H1 (cell line): ENCODE data around the gene PRSS36. TPM values are rescaled to one million over a fixed set of nuclear protein-coding genes. Genes with fewer than 3 reads are reported as not detected.

Experiments
- CTCF ChIA-PET: fragments of 300-600 bp; sonication (Branson Sonifier 250); formaldehyde crosslinking; loops from one replicate; lab custom pipeline; 2021; ENCODE audit not compliant: partially characterized antibody; lab: Charles Lee
- POLR2A ChIA-PET: fragments of 300-600 bp; sonication (Branson Sonifier 250); formaldehyde crosslinking; loops from one replicate; lab custom pipeline; 2021; ENCODE audit warnings: inconsistent platforms; ENCODE audit not compliant: partially characterized antibody; lab: Charles Lee
- DNase-seq, 2 experiments: peaks; one replicate each; pipeline versions ENCODE4 v3.0.0 to v3.0.0-alpha.2; 2010 to 2022; ENCODE audit warnings: low spot score in 2 of 2, low read depth in 1 of 2, mixed read lengths in 1 of 2
- FAIRE-seq: peaks from 2 replicates; lab custom pipeline; 2011; peaks lifted over from hg19 to GRCh38; lab: Jason Lieb, UNC
- H2AFZ ChIP-seq: 2 replicates; pipeline ENCODE4 v1.8.1; 2012; ENCODE audit warnings: low read length, inconsistent platforms
- H2AK5ac ChIP-seq: 2 replicates; pipeline ENCODE4 v1.6.1; 2013; ENCODE audit warnings: low read depth, low read length
- H2BK120ac ChIP-seq: replicated peaks from 2 replicates; pipeline ENCODE3; 2013; ENCODE audit warnings: low read depth, low read length, inconsistent platforms
- H2BK12ac ChIP-seq: 2 replicates; pipeline ENCODE4 v1.6.1; 2013; ENCODE audit warnings: low read depth, low read length
- H2BK15ac ChIP-seq: 2 replicates; pipeline ENCODE4 v1.6.1; 2013; ENCODE audit warnings: low read length
- H2BK20ac ChIP-seq: 2 replicates; pipeline ENCODE4 v1.6.1; 2013; ENCODE audit warnings: low read length
- H2BK5ac ChIP-seq: 2 replicates; pipeline ENCODE4 v1.6.1; 2013; ENCODE audit warnings: low read depth, low read length
- H3K14ac ChIP-seq: 2 replicates; pipeline ENCODE4 v1.6.1; 2013; ENCODE audit warnings: inconsistent platforms; ENCODE audit not compliant: insufficient read length
- H3K18ac ChIP-seq: 2 replicates; pipeline ENCODE4 v1.6.1; 2013; ENCODE audit warnings: low read length; ENCODE audit errors: extremely low read depth
- H3K23ac ChIP-seq: 2 replicates; pipeline ENCODE4 v1.6.1; 2013; ENCODE audit warnings: inconsistent platforms; ENCODE audit not compliant: insufficient read length
- H3K23me2 ChIP-seq: 2 replicates; pipeline ENCODE4 v1.6.1; 2013; ENCODE audit warnings: low read depth, low read length
- H3K27ac ChIP-seq: 2 replicates; pipeline ENCODE4 v1.6.1; 2011; ENCODE audit warnings: low read depth, low read length, inconsistent platforms
- H3K27me3 ChIP-seq, 4 experiments: replicated peaks in 1 of 4; 1 replicate in 1 of 4; 2 replicates in 3 of 4; pipeline versions ENCODE4 v1.6.1 to v1.8.1; 2011 to 2013; ENCODE audit warnings: low read length in 3 of 4, mild to moderate bottlenecking in 3 of 4, inconsistent platforms in 2 of 4, mixed read lengths in 2 of 4, moderate library complexity in 1 of 4; ENCODE audit not compliant: control insufficient read depth in 3 of 4, insufficient read depth in 3 of 4; ENCODE audit errors: extremely low read depth in 1 of 4
- H3K36me3 ChIP-seq, 4 experiments: 2 replicates each; pipeline versions ENCODE4 v1.6.1 to v1.8.1; 2011 to 2013; ENCODE audit warnings: mild to moderate bottlenecking in 4 of 4, low read length in 3 of 4, moderate library complexity in 2 of 4, control low read depth in 1 of 4, inconsistent platforms in 1 of 4; ENCODE audit not compliant: insufficient read depth in 4 of 4, control insufficient read depth in 2 of 4
- H3K4ac ChIP-seq: replicated peaks from 2 replicates; pipeline ENCODE3; 2013; ENCODE audit warnings: low read length, low read depth, mixed read lengths, inconsistent platforms; ENCODE audit not compliant: insufficient read length
- H3K4me1 ChIP-seq, 4 experiments: replicated peaks in 1 of 4; 1 replicate in 1 of 4; 2 replicates in 3 of 4; pipeline versions ENCODE4 v1.6.1 to v1.8.1; 2011 to 2013; ENCODE audit warnings: low read length in 3 of 4, inconsistent platforms in 2 of 4, mixed read lengths in 1 of 4; ENCODE audit not compliant: insufficient read depth in 4 of 4, control insufficient read depth in 3 of 4
- H3K4me2 ChIP-seq, 2 experiments: 2 replicates each; pipeline versions ENCODE4 v1.6.1 to v1.8.1; 2011 to 2013; ENCODE audit warnings: low read depth in 2 of 2, low read length in 2 of 2, control low read depth in 1 of 2, inconsistent platforms in 1 of 2, mild to moderate bottlenecking in 1 of 2; ENCODE audit not compliant: insufficient read depth in 1 of 2
- H3K4me3 ChIP-seq, 4 experiments: fragments of 200-600, 300-600 bp in 1 of 4; sonication (generic), shearing (Covaris generic), sonication (Bioruptor Twin) in 1 of 4; 2 replicates each; pipeline versions ENCODE4 v1.5.1 to v1.8.1; 2011 to 2016; ENCODE audit warnings: low read length in 4 of 4, low read depth in 3 of 4, control low read depth in 2 of 4, inconsistent platforms in 2 of 4, mild to moderate bottlenecking in 2 of 4, mixed read lengths in 1 of 4, moderate library complexity in 1 of 4; ENCODE audit not compliant: insufficient read depth in 2 of 4; ENCODE audit errors: extremely low read depth in 1 of 4
- H3K56ac ChIP-seq: replicated peaks from 2 replicates; pipeline ENCODE3; 2013; ENCODE audit warnings: low read depth, mild to moderate bottlenecking, mixed read lengths, low read length, inconsistent platforms; ENCODE audit not compliant: insufficient read length
- H3K79me1 ChIP-seq: 2 replicates; pipeline ENCODE4 v1.6.1; 2013; ENCODE audit warnings: low read depth, low read length, control low read depth
- H3K79me2 ChIP-seq, 2 experiments: 2 replicates each; pipeline versions ENCODE4 v1.6.1 to v1.8.1; 2012 to 2013; ENCODE audit warnings: low read length in 2 of 2, mild to moderate bottlenecking in 2 of 2, inconsistent platforms in 1 of 2; ENCODE audit not compliant: insufficient read depth in 2 of 2, control insufficient read depth in 1 of 2
- H3K9ac ChIP-seq, 4 experiments: replicated peaks in 1 of 4; 1 replicate in 1 of 4; 2 replicates in 3 of 4; pipeline versions ENCODE4 v1.6.1 to v1.8.1; 2011 to 2013; ENCODE audit warnings: low read depth in 3 of 4, low read length in 3 of 4, control low read depth in 2 of 4, mild to moderate bottlenecking in 2 of 4, moderate library complexity in 2 of 4, inconsistent platforms in 1 of 4; ENCODE audit errors: extremely low read depth in 1 of 4
- H3K9me3 ChIP-seq, 2 experiments: 2 replicates each; pipeline versions ENCODE4 v1.6.1 to v1.8.1; 2012 to 2013; ENCODE audit warnings: mild to moderate bottlenecking in 2 of 2, moderate library complexity in 2 of 2, control low read depth in 1 of 2, inconsistent platforms in 1 of 2, low read depth in 1 of 2, low read length in 1 of 2, mixed read lengths in 1 of 2; ENCODE audit not compliant: insufficient read depth in 2 of 2
- H4K20me1 ChIP-seq, 2 experiments: replicated peaks in 1 of 2; 2 replicates each; pipeline versions ENCODE3 to v1.8.1; 2011 to 2013; ENCODE audit warnings: inconsistent platforms in 2 of 2, low read length in 2 of 2, mild to moderate bottlenecking in 1 of 2; ENCODE audit not compliant: insufficient read depth in 2 of 2, control insufficient read depth in 1 of 2
- H4K5ac ChIP-seq: 2 replicates; pipeline ENCODE4 v1.6.1; 2013; ENCODE audit warnings: low read length, low read depth, mixed read lengths, inconsistent platforms; ENCODE audit not compliant: insufficient read length
- H4K8ac ChIP-seq: 2 replicates; pipeline ENCODE4 v1.8.0; 2013; ENCODE audit warnings: mild to moderate bottlenecking, moderate library complexity, low read length, inconsistent platforms; ENCODE audit not compliant: insufficient read depth; ENCODE audit errors: extremely low read depth
- H4K91ac ChIP-seq: replicated peaks from 2 replicates; pipeline ENCODE3; 2013; ENCODE audit warnings: low read length, mixed read lengths, inconsistent platforms; ENCODE audit not compliant: insufficient read length
- KDM5A ChIP-seq: fragments of 200-600 bp; IDR thresholded peaks from 2 replicates; pipeline ENCODE4 v1.7.1; 2012; ENCODE audit warnings: mild to moderate bottlenecking, low read length, inconsistent platforms, mixed read lengths
- POLR2A ChIP-seq, 2 experiments: IDR thresholded peaks; 1 replicate in 1 of 2; 2 replicates in 1 of 2; pipeline ENCODE4 v1.6.1; 2011; ENCODE audit warnings: low read depth in 2 of 2, low read length in 2 of 2, mild to moderate bottlenecking in 2 of 2; ENCODE audit errors: control extremely low read depth in 1 of 2
- POLR2AphosphoS5 ChIP-seq: IDR thresholded peaks from 2 replicates; pipeline ENCODE4 v1.6.1; 2011; ENCODE audit warnings: low read depth, low read length
- WGBS, 2 experiments: shearing (Covaris generic) in 1 of 2; methylation state at CpG; one replicate each; pipeline versions ENCODE4 v1.1.6 to v1.1.7; 2013 to 2015; ENCODE audit warnings: low lambda C conversion rate in 2 of 2, mixed read lengths in 2 of 2, inconsistent platforms in 1 of 2, low coverage in 1 of 2, missing lambda C conversion rate in 1 of 2; ENCODE audit not compliant: insufficient replicate concordance in 2 of 2, insufficient coverage in 1 of 2, insufficient read length in 1 of 2; ENCODE audit errors: extremely low coverage in 1 of 2, missing lambda C conversion rate in 1 of 2; 5-methylcytosine and 5-hydroxymethylcytosine counted together
- polyA plus RNA-seq, 7 experiments: library from polyadenylated mRNA; depleted of rRNA in 3 of 7; stranded (reverse) in 5 of 7; unstranded in 2 of 7; fragments of >200 nt in 5 of 7; fragments of 200-250 nt in 2 of 7; gene quantifications; 1 replicate in 5 of 7; 2 replicates in 1 of 7; 4 replicates in 1 of 7; pipeline versions ENCODE4 v1.2.1 to v1.2.3, GENCODE V29; 2011 to 2013; ENCODE audit warnings: missing spikeins in 2 of 7, mixed read lengths in 2 of 7
- total RNA-seq: library from RNA; stranded (reverse); fragmentation: NEBNext Ultra II Directional; extraction: Animal tissue kit (Norgen Biotek cat#: 25700); gene quantifications from 2 replicates; pipeline ENCODE4 v1.2.1, GENCODE V29; 2021
- TF ChIP-seq, protein P1 (sequence below), 3 experiments: IDR thresholded peaks; 1 replicate in 2 of 3; 2 replicates in 1 of 3; pipeline versions ENCODE4 v1.5.1 to v1.6.1; 2011; ENCODE audit warnings: low read length in 3 of 3, mild to moderate bottlenecking in 3 of 3, inconsistent platforms in 2 of 3, low read depth in 1 of 3, moderate library complexity in 1 of 3; ENCODE audit not compliant: insufficient read depth in 1 of 3; ENCODE audit errors: control extremely low read depth in 1 of 3

The PRSS36 gene
- total and polyA plus RNA-seq, 2 of the 8 experiments (the other 6 are each of a cell fraction or from before 2014, with no cell fraction given) = 1.3 to 1.9 TPM

DNA sequence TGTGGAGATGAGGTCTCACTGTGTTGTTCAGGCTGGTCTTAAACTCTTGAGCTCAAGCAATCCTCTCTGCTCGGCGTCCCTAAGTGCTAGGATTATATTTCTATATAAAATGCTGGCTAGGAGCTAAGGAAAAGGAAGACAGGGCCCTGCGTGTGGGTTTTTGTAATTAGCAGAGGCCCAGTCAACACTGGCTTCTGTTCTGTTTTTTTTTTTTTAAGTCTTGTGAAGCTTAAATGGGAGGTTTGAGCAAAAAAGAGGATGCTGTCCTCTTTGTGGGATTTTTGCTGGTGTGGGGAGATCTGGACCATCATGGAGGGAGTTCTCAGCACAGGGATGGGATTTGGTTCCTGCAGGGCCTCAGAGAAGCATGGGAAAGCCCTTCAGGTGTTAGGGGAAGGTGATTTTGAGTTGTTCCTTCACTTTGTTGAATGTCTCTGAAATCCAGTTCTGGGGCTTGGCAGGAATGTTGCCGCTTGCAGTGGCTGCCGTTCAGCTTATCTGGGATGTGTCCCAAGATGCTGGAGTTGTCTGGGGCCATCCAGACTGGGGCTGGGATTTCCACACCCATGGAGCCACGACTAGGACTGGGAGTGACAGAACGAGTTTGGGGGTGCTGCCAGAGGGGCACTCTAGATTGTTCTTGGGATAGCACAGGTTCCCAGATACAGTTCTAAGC lies 48.5 kb upstream of the PRSS36 start:
- H3K56ac ChIP-seq = no peak overlapping the region
- TF ChIP-seq KDM5A (no peak), POLR2AphosphoS5 (0 out of 2 replicates have a peak, but pooled peaks have one; percentile 52), POLR2A (IDR thresholded peaks at IDR 0.05; ENCODE audit: control extremely low read depth in 1 of 2, low read depth in 2 of 2, low read length in 2 of 2) (peak in 1 of 2 experiments; percentile 54; a peak in 1 of 3 replicates)
- TF ChIP-seq, protein P1, sequence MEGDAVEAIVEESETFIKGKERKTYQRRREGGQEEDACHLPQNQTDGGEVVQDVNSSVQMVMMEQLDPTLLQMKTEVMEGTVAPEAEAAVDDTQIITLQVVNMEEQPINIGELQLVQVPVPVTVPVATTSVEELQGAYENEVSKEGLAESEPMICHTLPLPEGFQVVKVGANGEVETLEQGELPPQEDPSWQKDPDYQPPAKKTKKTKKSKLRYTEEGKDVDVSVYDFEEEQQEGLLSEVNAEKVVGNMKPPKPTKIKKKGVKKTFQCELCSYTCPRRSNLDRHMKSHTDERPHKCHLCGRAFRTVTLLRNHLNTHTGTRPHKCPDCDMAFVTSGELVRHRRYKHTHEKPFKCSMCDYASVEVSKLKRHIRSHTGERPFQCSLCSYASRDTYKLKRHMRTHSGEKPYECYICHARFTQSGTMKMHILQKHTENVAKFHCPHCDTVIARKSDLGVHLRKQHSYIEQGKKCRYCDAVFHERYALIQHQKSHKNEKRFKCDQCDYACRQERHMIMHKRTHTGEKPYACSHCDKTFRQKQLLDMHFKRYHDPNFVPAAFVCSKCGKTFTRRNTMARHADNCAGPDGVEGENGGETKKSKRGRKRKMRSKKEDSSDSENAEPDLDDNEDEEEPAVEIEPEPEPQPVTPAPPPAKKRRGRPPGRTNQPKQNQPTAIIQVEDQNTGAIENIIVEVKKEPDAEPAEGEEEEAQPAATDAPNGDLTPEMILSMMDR (IDR thresholded peaks at IDR 0.05; ENCODE audit: control extremely low read depth in 1 of 3, insufficient read depth in 1 of 3, low read depth in 1 of 3, low read length in 3 of 3) = no peak
- TF ChIP-seq, all 59 proteins: peak for 2
- no peak overlapping the region for H4K8ac ChIP-seq
- H3K79me1 ChIP-seq = peaks cover 9% of the 10 kb centered on the region
- no peak overlapping the region for H2AFZ ChIP-seq
- no peak overlapping the region for H2BK5ac ChIP-seq
- H3K14ac ChIP-seq = no peak overlapping the region
- no peak overlapping the region for H3K4me3 ChIP-seq
- H3K9ac ChIP-seq = no peak overlapping the region
- no peak overlapping the region for H2AK5ac ChIP-seq
- H3K23ac ChIP-seq = no peak overlapping the region
- no peak overlapping the region for H2BK120ac ChIP-seq
- WGBS, 2 experiments = 90% methylated on average over 7 of the region's 7 CpGs; no CpG with 5 or more reads in 1 of the 2 experiments
- H3K79me2 ChIP-seq = 0 out of 4 replicates have a peak, but pooled peaks cover 0 to 5% of the 10 kb centered on the region in 2 experiments
- peaks cover 14 to 33% (median 31%) of the 10 kb centered on the region in 4 experiments for H3K36me3 ChIP-seq
- ChIA-PET POLR2A (interaction anchor here (0.6 to 24.0 kb wide), 17 partner anchors 1 to 259 kb away, joined by 3 to 430 read pairs (median 4); partner anchors contain the start of genes FUS, KAT8, PRSS36 and PYCARD), CTCF (interaction anchor here (0.6 to 2.2 kb wide), 6 partner anchors 16 to 253 kb away, joined by 3 to 10 read pairs (median 5); no protein-coding TSS in a partner anchor)
- peaks cover 0 to 7% (median 4%) of the 10 kb centered on the region in 4 experiments; a peak in 5 of 7 replicates for H3K4me1 ChIP-seq
- H3K4me2 ChIP-seq = no peak overlapping the region
- no peak overlapping the region for H2BK15ac ChIP-seq
- DNase-seq = no peak
- no peak overlapping the region for H3K18ac ChIP-seq
- no peak overlapping the region for H2BK12ac ChIP-seq
- H4K5ac ChIP-seq = no peak overlapping the region
- H4K20me1 ChIP-seq = peaks cover 6 to 19% of the 10 kb centered on the region in 2 experiments
- no peaks in the 10 kb centered on the region for H3K9me3 ChIP-seq
- H3K23me2 ChIP-seq = peaks cover 15% of the 10 kb centered on the region; the same call in 1 of the 2 replicates
- H4K91ac ChIP-seq = no peak overlapping the region
- FAIRE-seq = no peak
- H3K4ac ChIP-seq = no peak overlapping the region
- H3K27me3 ChIP-seq = peaks cover 0 to 6% (median 3%) of the 10 kb centered on the region in 4 experiments; a peak in 3 of 7 replicates
- H3K27ac ChIP-seq = no peak overlapping the region
- no peak overlapping the region for H2BK20ac ChIP-seq
